Activated naive CD8-positive, alpha-beta T cell treated with anti-CD3 and anti-CD28 coated beads, Interleukin-2, amount 50 U/mL, for 24 hours (primary cell): ENCODE data around the gene UCK1.
A peak's percentile ranks its signal among the peaks of the same experiment; 100 is the strongest.

ENCODE experiments used
- ATAC-seq: fragments of 150-1000 bp; cut with Tn5 transposase; one replicate; pipeline ENCODE4 v1.10.0; 2021
- DNase-seq: peaks from one replicate; pipeline ENCODE4 v3.0.0; 2021
- H3K27ac Mint-ChIP-seq: one replicate; pipeline ENCODE4 v1.8.0; 2021; ENCODE audit warnings: mild to moderate bottlenecking, mixed read lengths
- H3K27me3 Mint-ChIP-seq: one replicate; pipeline ENCODE4 v1.8.0; 2021; ENCODE audit warnings: mixed read lengths
- H3K36me3 Mint-ChIP-seq: one replicate; pipeline ENCODE4 v1.8.0; 2021; ENCODE audit warnings: low read depth, mixed read lengths
- H3K4me1 Mint-ChIP-seq: one replicate; pipeline ENCODE4 v1.8.0; 2021; ENCODE audit warnings: mixed read lengths
- H3K4me3 Mint-ChIP-seq: one replicate; pipeline ENCODE4 v1.8.0; 2021; ENCODE audit warnings: mild to moderate bottlenecking, moderate library complexity, mixed read lengths
- H3K9me3 Mint-ChIP-seq: one replicate; pipeline ENCODE4 v1.8.0; 2021; ENCODE audit warnings: mixed read lengths

Gene UCK1

DNA sequence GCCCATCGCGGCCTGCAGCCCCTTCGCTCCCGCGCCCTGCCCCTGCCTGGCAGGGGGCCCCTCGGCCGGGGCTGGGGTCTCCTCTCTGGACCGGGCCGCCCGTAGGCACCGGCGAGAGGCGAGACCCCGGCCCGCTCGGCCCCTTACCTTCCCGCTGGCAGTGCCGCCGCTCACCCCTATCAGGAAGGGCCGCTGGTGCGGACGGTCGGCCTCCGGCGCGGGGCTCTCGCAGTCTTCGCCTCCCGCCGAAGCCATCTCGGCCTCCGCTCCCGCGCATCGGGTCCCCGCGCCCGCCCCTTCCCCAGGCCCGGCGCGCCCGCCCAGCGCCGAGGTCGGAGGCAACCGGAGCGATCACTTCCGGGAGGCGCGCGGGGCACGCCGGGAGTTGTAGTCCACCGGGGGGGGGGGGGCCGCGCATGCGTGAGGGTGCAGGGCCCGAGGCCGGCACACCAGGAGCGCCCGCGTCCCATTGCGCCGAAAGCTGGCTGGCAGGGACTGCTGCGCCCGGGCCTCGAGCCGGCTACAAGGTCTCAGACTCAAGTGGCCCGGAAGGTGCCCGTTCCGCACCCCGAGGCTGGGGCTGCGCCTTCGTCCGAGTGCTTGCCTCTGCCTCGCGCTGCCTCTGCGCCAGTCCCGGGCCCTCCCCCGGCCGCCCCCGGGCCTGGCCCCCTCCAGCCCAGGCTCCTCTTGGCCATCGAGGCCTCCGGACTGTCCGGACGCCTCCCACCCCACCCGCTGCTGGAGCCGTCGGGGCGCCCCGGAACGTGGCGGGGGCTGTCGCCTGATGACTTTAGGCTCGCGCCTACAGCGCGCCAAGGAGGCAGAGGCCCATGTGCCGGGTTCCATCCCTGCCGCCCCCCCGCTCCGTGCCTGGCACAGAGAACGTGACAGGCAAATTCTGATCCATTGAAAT lies at the start of gene UCK1:
TSS of gene UCK1 (minus strand) at position 344 of the 913 bp plus-strand sequence. CDS start at position 255, 89 bp downstream.
- peaks cover 20% of the 10 kb centered on the region for H3K4me1 Mint-ChIP-seq
- no peaks in the 10 kb centered on the region for H3K27me3 Mint-ChIP-seq
- ATAC-seq = peak; percentile 95
- peak within 1 kb of the TSS; percentile 81 for H3K27ac Mint-ChIP-seq
- peaks cover 4% of the 10 kb centered on the region for H3K36me3 Mint-ChIP-seq
- H3K4me3 Mint-ChIP-seq = peak within 1 kb of the TSS; percentile 86
- DNase-seq = peak; percentile 75
- no peaks in the 10 kb centered on the region for H3K9me3 Mint-ChIP-seq

GRCh38 chr9:131580358-131580757 lies 49.3 kb upstream of the UCK1 start:
- peaks cover 32% of the 10 kb centered on the region for H3K4me1 Mint-ChIP-seq
- ATAC-seq (no peak), DNase-seq (no peak)
- H3K4me3 Mint-ChIP-seq = no peak overlapping the region
- H3K27me3 Mint-ChIP-seq = no peaks in the 10 kb centered on the region
- H3K36me3 Mint-ChIP-seq = peaks cover 25% of the 10 kb centered on the region
- H3K27ac Mint-ChIP-seq = no peak overlapping the region
- H3K9me3 Mint-ChIP-seq = no peaks in the 10 kb centered on the region

DNA sequence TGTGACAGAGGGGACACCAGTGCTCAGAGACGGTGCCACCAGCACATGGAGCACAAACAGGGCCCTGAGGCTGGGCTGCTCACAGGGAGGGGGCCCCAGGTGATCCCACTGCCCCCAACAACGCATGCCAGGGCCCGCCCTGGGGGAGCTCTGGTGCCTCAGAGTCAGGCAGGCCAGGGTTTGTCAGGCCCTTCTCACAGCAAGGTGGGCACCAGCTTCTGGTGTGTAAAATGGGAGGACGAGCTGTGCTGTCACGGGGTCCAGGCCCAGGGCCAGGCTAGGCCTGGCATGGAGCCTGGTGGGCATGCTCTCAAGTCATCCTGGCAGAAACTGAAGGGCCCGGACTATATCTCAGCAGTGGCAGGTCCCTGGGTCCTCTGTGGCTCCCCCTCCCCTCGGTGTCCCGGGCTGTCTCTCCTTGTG lies 48.7 kb upstream of the UCK1 start:
- ATAC-seq (no peak), DNase-seq (no peak)
- H3K4me1 Mint-ChIP-seq = peaks cover 26% of the 10 kb centered on the region
- H3K36me3 Mint-ChIP-seq = peaks cover 22% of the 10 kb centered on the region
- no peaks in the 10 kb centered on the region for H3K27me3 Mint-ChIP-seq
- no peaks in the 10 kb centered on the region for H3K9me3 Mint-ChIP-seq
- H3K27ac Mint-ChIP-seq = peak overlapping the region; percentile 52
- no peak overlapping the region for H3K4me3 Mint-ChIP-seq

DNA sequence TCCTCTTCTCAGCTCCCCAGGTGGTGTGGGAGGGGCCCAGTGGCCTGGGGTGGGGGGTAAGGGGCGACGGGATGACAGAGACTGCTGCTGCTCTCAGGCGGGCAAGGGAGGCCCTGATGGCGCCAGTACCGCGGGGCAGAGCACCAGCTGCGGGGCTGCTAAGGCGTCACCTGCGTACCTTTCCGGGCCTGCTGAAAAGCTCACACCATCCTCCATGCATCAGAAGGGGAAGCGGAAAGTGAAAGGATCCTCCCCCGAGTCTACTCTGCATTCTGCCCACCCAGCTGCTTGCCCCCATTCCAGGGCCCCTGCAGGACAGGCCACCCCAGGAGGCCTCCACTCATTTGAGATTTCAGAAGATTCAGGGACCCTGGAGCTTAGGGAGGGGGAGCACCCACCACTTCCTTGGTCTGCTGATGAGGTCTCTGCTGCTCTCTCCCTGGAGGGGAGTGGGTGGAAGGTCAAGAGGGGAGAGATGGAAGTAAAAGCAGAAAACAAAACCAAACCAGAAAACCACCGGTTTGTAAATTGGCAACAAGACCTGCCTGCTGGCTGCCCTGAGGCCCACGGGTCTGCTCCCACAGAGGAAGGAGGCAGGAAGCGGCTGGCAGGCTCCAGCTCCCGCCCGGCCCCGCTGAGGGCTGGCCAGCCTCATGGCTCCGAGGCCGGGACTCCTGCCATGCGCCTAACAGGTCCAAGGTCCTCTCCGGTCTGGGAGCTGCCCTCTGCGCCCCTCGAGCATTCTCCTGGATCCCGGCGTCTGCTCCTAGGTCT lies 47.9 kb upstream of the UCK1 start:
- Mint-ChIP-seq H3K9me3 (no peaks in the 10 kb centered on the region), H3K36me3 (peaks cover 18% of the 10 kb centered on the region), H3K4me3 (peak overlapping the region; percentile 24), H3K4me1 (peaks cover 23% of the 10 kb centered on the region), H3K27me3 (no peaks in the 10 kb centered on the region), H3K27ac (peak overlapping the region; percentile 52)
- DNase-seq (peak; percentile 47), ATAC-seq (peak; percentile 80)

- DNase-seq (no peak), ATAC-seq (no peak)
- Mint-ChIP-seq H3K27me3 (no peaks in the 10 kb centered on the region), H3K4me3 (no peak overlapping the region), H3K4me1 (peaks cover 23% of the 10 kb centered on the region), H3K9me3 (no peaks in the 10 kb centered on the region), H3K36me3 (peaks cover 18% of the 10 kb centered on the region), H3K27ac (peak overlapping the region; percentile 52)
These were observed 47.0 kb upstream of the UCK1 start for GRCh38 chr9:131578021-131578420.

GRCh38 chr9:131577005-131578000 lies 46.2 kb upstream of the UCK1 start:
- H3K4me1 Mint-ChIP-seq = peaks cover 23% of the 10 kb centered on the region
- DNase-seq = no peak
- H3K27ac Mint-ChIP-seq = peak overlapping the region; percentile 73
- H3K9me3 Mint-ChIP-seq = no peaks in the 10 kb centered on the region
- no peak for ATAC-seq
- no peaks in the 10 kb centered on the region for H3K27me3 Mint-ChIP-seq
- H3K4me3 Mint-ChIP-seq = no peak overlapping the region
- peaks cover 23% of the 10 kb centered on the region for H3K36me3 Mint-ChIP-seq

DNA sequence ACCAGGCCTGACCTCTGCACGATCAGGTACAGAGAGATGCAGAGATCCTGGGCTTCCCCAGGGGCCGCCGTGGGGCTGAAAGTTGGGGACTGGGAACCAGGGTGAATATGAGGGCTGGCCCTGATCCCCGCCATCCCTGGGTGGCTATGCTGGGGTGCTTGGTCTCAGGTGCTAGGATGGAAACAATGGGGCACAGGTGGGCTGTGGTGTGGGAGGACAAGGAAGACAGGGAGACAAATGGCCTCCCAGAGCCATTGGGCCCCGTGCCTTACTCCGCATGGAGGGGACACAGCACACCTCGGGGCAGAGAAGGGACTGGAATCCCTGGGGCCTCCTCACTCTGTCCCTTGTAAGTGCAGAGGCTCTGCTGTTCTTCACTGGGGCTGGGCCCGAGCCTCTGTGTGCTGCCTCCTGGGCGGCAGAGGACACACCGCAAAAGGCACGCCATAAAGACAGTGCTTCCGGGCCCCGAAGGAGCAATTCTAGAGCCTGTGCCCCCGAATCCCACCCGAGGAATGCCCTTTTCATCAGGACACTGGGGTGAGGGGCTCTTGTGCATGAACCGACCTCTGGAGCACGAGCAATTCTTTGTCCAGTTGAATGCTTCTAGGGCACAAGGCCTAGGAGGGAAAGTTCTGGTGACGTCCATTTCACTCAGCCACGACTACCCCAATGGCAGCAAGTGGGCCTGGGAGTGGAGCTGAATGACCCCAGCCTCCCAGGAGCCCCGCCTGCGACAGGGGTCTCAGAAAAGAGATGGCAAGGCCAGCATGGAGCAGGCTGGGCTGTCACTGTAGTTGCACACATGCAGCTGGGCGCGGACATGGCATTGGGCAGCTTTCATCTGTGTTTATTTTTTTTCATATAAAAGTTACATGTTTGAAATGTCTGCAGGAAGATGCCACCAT lies 45.1 kb upstream of the UCK1 start:
- no peak for ATAC-seq
- Mint-ChIP-seq H3K9me3 (no peaks in the 10 kb centered on the region), H3K36me3 (peaks cover 23% of the 10 kb centered on the region), H3K4me1 (peaks cover 23% of the 10 kb centered on the region), H3K27ac (no peak overlapping the region), H3K27me3 (no peaks in the 10 kb centered on the region), H3K4me3 (no peak overlapping the region)
- no peak for DNase-seq

DNA sequence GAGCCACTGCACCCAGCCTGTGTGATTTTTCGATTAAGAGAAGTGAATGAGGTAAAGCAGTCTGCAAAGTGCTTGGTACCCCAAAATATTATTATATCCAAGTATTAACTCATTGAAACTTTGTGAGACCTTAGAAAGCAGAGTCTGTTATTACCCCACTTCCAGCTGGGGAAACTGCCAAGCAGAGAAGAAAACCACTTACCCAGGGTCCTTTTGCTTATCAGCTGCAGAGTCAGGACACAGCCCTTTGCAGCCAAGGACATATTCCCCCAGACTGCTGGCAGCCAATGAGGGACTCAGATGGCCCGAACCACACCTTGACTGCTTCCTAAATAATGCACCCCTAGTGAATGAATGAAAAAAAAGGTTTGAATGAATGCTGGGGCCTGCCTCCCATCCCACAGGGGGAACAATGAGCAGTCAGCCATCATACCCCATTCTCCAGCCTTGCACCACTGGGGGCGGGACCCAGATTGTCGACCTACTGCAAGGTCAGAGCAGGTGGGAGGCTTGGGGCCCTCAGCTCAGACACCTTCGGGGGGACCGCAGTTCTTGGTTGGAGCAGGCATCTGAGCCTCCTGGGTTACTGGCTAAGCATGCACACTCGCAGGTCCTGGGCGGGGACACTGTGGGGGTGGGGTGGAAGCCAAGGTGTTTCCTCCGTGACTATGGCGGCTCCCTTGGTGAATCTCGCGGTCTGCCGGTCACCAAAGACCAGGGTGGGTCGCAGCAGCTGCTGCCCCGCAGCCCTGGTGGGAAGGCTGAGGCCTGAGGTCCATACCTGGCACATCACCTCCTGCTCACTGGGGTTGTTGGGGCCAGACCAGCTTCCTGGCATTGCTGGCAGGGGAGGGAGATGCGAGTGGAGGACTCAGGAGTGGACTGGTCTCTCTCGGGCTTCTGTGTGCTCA lies 43.9 kb upstream of the UCK1 start:
- Mint-ChIP-seq H3K4me3 (no peak overlapping the region), H3K9me3 (no peaks in the 10 kb centered on the region), H3K27me3 (no peaks in the 10 kb centered on the region), H3K27ac (no peak overlapping the region), H3K36me3 (peaks cover 17% of the 10 kb centered on the region), H3K4me1 (peaks cover 23% of the 10 kb centered on the region)
- no peak for ATAC-seq
- DNase-seq = no peak

GRCh38 chr9:131567910-131568309 lies 36.8 kb upstream of the UCK1 start:
- Mint-ChIP-seq H3K4me3 (no peak overlapping the region), H3K4me1 (no peaks in the 10 kb centered on the region), H3K27me3 (no peaks in the 10 kb centered on the region), H3K27ac (no peak overlapping the region), H3K36me3 (peaks cover 14% of the 10 kb centered on the region), H3K9me3 (peaks cover under 1% of the 10 kb centered on the region)
- no peak for ATAC-seq
- no peak for DNase-seq

- Mint-ChIP-seq H3K4me1 (no peaks in the 10 kb centered on the region), H3K27ac (no peak overlapping the region), H3K27me3 (no peaks in the 10 kb centered on the region), H3K36me3 (peaks cover 7% of the 10 kb centered on the region), H3K9me3 (peaks cover 4% of the 10 kb centered on the region), H3K4me3 (no peak overlapping the region)
- ATAC-seq (no peak), DNase-seq (no peak)
These were observed 35.1 kb upstream of the UCK1 start for GRCh38 chr9:131566158-131566557.

- no peak overlapping the region for H3K27ac Mint-ChIP-seq
- peaks cover 7% of the 10 kb centered on the region for H3K36me3 Mint-ChIP-seq
- no peak for ATAC-seq
- no peak overlapping the region for H3K4me3 Mint-ChIP-seq
- DNase-seq = no peak
- H3K9me3 Mint-ChIP-seq = peaks cover 4% of the 10 kb centered on the region
- H3K27me3 Mint-ChIP-seq = no peaks in the 10 kb centered on the region
- H3K4me1 Mint-ChIP-seq = no peaks in the 10 kb centered on the region
These were observed 34.3 kb upstream of the UCK1 start for GRCh38 chr9:131565369-131565768.

DNA sequence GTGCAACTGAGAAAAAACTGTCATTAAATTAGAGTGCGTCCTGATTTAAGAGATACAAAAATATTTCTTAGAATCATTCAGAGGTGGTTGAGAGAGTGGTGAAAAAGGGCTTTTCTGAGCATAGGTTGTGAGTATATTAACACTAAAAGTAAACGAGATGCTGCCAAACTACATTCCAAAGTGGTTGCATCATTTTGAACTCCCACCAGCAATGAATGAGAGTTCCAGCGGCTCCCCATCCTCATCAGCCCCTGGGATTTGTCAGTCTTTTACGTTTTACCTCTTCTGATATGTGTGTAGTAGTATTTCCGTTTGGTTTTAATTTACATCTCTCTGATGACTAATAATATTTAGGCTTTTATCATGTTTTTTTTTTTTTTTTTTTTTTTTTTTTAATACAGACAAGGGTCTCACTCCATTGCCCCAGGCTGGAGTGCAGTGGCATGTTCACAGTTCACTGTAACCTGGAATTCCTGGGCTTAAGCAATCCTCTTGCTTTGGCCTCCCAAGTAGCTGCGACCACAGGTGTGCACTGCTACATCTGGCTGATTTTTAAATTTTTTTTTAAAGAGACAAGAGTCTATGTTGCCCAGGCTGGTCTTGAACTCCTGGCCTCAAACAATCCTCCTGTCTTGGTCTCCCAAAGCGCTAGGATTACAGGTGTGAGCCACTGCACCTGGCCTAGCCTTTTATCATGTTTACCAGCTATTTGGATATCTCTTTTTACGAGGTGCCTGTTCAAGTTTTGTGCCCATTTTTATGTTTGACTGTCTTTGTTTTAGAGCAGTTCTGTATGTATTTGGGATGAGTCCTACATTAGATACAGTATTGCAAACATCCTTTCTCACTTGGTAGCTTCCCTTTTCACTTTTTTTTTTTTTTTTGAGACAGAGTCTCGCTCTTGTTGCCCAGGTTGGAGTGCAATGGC lies 31.2 kb upstream of the UCK1 start:
- ATAC-seq = no peak
- Mint-ChIP-seq H3K27me3 (no peaks in the 10 kb centered on the region), H3K4me3 (no peak overlapping the region), H3K27ac (no peak overlapping the region), H3K9me3 (peaks cover 4% of the 10 kb centered on the region), H3K4me1 (no peaks in the 10 kb centered on the region), H3K36me3 (no peaks in the 10 kb centered on the region)
- no peak for DNase-seq
